ENCODE measurements around the gene CTNNBIP1.

The CTNNBIP1 gene

DNA sequence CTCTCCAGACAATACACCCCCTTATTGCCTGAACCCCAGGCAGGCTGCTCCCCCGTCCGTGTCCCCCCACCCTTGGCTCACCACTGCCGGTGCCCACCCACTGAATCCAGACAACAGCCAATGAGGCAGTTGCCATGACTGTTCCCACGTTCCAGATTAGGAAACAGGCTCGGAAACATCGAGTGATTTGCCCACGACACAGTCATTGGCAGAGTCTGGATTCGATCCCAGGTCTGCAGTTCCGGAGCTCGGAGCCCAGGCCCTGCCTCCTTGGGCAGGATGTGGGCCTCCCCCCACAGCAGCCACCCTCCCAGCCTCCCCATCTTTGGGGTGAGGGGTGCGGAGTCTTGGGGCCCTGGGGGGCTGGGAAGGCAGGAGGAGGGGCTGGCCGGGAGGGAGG is 66.0 kb downstream of the CTNNBIP1 start:
- no peak for FAIRE-seq
- TF ChIP-seq POLR2AphosphoS5 (IDR thresholded peaks at IDR 0.05; ENCODE audit: low read depth, low read length) (no peak), POU2F2 (IDR thresholded peaks at IDR 0.05; ENCODE audit: low read depth, low read length) (no peak), POLR2A (IDR thresholded peaks at IDR 0.05; ENCODE audit: low read depth, low read length) (no peak), SPI1 (IDR thresholded peaks at IDR 0.05; ENCODE audit: low read depth, low read length) (no peak), PAX5 (IDR thresholded peaks at IDR 0.05; ENCODE audit: insufficient read depth, low read length, severe bottlenecking) (no peak), TAF1 (IDR thresholded peaks at IDR 0.05; ENCODE audit: low read depth, low read length) (no peak)
- no peak for DNase-seq (ENCODE audit: insufficient read length, low spot score)

DNA sequence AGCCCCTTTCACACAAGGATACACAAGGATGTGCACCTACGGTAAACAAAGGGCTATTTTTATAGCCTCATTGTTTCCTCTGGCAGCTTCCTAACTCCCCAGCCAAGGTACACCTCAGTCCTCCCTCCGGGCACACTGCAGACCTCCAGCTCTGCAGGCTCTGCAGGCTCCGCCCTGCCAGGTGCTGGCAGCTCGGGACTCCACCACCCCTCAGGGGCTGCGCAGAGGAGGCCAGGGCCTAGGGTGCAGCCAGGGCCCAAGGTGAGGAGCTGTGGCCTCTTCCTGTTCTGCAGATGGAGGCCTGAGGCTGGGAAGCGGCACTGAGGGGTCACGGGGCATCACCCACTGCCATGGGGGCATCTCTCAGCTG is 66.5 kb downstream of the CTNNBIP1 start:
- DNase-seq (ENCODE audit: insufficient read length, low spot score), result no peak
- no peak for FAIRE-seq
- no peak for TF ChIP-seq POU2F2 (IDR thresholded peaks at IDR 0.05; ENCODE audit: low read depth, low read length)
- no peak for TF ChIP-seq TAF1 (IDR thresholded peaks at IDR 0.05; ENCODE audit: low read depth, low read length)
- TF ChIP-seq SPI1 (IDR thresholded peaks at IDR 0.05; ENCODE audit: low read depth, low read length), result no peak
- TF ChIP-seq PAX5 (IDR thresholded peaks at IDR 0.05; ENCODE audit: insufficient read depth, low read length, severe bottlenecking), result no peak
- TF ChIP-seq POLR2A (IDR thresholded peaks at IDR 0.05; ENCODE audit: low read depth, low read length), result no peak
- TF ChIP-seq POLR2AphosphoS5 (IDR thresholded peaks at IDR 0.05; ENCODE audit: low read depth, low read length), result no peak

DNA sequence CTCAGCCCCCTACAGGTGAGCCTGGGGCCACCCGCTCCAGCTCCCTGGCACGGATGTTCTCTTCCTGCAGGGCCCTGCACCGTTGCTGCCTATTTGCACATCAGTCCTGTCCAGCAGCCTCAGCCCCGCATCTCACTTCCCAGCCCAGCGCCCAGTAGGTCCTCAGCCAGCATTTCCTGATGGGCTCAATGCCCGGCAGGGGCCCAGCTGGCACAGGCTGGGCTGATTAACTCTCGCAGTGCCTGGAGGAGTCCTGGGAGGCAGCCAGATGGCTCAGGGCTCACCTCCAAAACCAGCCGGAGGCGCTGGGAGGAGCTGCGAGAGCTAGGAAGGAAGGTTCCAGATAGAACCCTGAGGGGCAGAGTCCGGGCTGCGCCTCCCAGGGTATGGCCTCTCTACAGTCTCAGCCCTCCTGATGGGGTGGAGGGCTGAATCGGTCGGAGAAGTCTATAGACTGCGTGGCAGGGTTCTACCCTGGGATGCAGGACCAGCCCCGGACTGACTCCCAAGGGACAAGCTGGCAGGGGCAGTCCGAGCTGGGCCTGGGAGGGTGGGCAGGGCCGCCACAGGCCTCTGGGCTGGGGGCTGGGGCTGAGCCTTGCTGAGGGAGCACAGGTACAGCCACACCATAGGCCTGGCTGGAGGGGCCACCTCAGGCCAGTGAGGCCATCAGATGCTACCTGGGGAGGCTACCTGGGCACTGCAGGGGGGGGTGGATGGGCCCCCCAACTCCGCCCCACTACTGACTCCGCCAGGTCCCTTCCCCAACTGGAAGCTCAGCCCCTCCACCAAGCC is 67.1 kb downstream of the CTNNBIP1 start:
- DNase-seq (ENCODE audit: insufficient read length, low spot score), result no peak
- FAIRE-seq, result no peak

DNA sequence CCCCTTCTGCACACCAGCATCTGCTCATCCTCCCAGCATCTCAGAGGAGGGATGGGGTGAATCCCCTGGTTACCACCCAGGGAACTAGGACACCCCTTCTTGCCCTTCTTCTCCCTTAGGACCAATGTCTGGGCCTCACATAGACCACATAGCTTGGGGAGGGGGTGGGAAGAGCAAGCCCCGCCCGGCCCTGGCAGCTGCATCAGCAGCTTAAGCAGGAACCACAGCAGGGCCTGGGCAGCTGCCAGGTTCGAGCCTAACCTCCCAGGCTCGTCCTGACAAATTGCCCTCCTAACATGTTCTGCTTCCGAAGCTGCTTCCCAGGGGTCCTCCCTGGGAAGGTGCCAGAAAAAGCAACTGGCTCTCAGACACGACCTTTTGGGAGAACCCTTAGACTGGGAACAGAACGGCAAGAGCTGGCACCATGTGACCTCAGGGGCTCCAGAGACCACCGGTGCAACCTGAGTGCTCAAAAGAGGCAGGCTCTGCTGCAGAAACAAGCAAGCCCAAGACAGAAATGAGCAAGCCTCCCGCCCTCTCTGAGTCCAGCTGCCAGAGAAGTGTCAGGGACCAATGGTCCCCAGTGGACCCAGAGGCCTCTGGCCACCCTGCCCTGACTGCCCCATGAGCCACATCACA is 67.9 kb downstream of the CTNNBIP1 start:
- no peak for TF ChIP-seq POU2F2 (IDR thresholded peaks at IDR 0.05; ENCODE audit: low read depth, low read length)
- no peak for TF ChIP-seq PAX5 (IDR thresholded peaks at IDR 0.05; ENCODE audit: insufficient read depth, low read length, severe bottlenecking)
- TF ChIP-seq TAF1 (IDR thresholded peaks at IDR 0.05; ENCODE audit: low read depth, low read length), result no peak
- no peak for TF ChIP-seq POLR2A (IDR thresholded peaks at IDR 0.05; ENCODE audit: low read depth, low read length)
- no peak for TF ChIP-seq POLR2AphosphoS5 (IDR thresholded peaks at IDR 0.05; ENCODE audit: low read depth, low read length)
- no peak for TF ChIP-seq SPI1 (IDR thresholded peaks at IDR 0.05; ENCODE audit: low read depth, low read length)
- DNase-seq (ENCODE audit: insufficient read length, low spot score) (no peak), FAIRE-seq (no peak)

More for the DNA sequence above, 67.1 kb downstream of the CTNNBIP1 start:
- TF ChIP-seq POU2F2 (IDR thresholded peaks at IDR 0.05; ENCODE audit: low read depth, low read length) (no peak), PAX5 (IDR thresholded peaks at IDR 0.05; ENCODE audit: insufficient read depth, low read length, severe bottlenecking) (no peak), TAF1 (IDR thresholded peaks at IDR 0.05; ENCODE audit: low read depth, low read length) (no peak), SPI1 (IDR thresholded peaks at IDR 0.05; ENCODE audit: low read depth, low read length) (no peak), POLR2A (IDR thresholded peaks at IDR 0.05; ENCODE audit: low read depth, low read length) (no peak), POLR2AphosphoS5 (IDR thresholded peaks at IDR 0.05; ENCODE audit: low read depth, low read length) (no peak)

DNA sequence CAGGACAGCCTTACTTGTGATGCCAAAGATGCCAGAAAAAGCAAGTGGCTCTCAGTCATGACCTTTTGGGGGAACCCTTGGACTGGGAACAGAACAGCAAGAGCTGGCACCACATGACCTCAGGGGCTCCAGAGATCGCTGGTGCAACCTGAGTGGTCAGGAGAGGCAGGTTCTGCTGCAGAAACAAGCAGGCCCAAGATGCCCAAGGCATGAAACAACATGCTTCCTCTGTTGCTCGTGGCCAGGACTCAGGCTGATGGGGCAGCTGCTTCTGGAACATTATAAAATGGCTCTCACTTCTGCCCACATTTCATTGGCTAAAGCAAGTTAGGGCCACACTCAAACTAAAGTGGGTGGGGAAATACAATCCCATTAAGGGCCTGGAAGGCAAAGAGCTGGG is 68.6 kb downstream of the CTNNBIP1 start:
- no peak for TF ChIP-seq PAX5 (IDR thresholded peaks at IDR 0.05; ENCODE audit: insufficient read depth, low read length, severe bottlenecking)
- no peak for TF ChIP-seq POLR2A (IDR thresholded peaks at IDR 0.05; ENCODE audit: low read depth, low read length)
- TF ChIP-seq POU2F2 (IDR thresholded peaks at IDR 0.05; ENCODE audit: low read depth, low read length), result no peak
- TF ChIP-seq SPI1 (IDR thresholded peaks at IDR 0.05; ENCODE audit: low read depth, low read length), result no peak
- TF ChIP-seq POLR2AphosphoS5 (IDR thresholded peaks at IDR 0.05; ENCODE audit: low read depth, low read length), result no peak
- TF ChIP-seq TAF1 (IDR thresholded peaks at IDR 0.05; ENCODE audit: low read depth, low read length), result no peak
- DNase-seq (ENCODE audit: insufficient read length, low spot score) (no peak), FAIRE-seq (no peak)

DNA sequence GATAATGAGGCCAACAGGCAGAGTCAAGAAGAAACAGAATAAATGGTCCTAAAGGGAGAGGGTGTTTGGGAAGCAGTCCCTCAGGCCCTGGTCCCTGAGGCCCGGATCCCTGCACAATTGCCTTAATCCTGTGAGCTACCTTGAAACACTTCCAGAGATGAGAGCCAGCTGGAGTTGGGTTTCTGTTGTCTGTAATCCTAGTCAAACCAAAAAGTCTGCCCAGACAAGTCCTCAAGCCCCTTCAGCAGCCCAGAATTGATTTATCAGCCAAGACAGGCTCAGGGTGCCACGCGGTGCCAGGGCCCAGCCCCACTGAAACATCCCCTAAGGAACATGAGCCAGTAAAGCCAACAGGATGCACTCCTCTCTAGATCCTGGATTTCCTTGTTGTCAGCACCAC is 69.9 kb downstream of the CTNNBIP1 start:
- DNase-seq (ENCODE audit: insufficient read length, low spot score) (no peak), FAIRE-seq (no peak)
- no peak for TF ChIP-seq PAX5 (IDR thresholded peaks at IDR 0.05; ENCODE audit: insufficient read depth, low read length, severe bottlenecking)
- no peak for TF ChIP-seq POU2F2 (IDR thresholded peaks at IDR 0.05; ENCODE audit: low read depth, low read length)
- TF ChIP-seq POLR2A (IDR thresholded peaks at IDR 0.05; ENCODE audit: low read depth, low read length), result no peak
- no peak for TF ChIP-seq TAF1 (IDR thresholded peaks at IDR 0.05; ENCODE audit: low read depth, low read length)

DNA sequence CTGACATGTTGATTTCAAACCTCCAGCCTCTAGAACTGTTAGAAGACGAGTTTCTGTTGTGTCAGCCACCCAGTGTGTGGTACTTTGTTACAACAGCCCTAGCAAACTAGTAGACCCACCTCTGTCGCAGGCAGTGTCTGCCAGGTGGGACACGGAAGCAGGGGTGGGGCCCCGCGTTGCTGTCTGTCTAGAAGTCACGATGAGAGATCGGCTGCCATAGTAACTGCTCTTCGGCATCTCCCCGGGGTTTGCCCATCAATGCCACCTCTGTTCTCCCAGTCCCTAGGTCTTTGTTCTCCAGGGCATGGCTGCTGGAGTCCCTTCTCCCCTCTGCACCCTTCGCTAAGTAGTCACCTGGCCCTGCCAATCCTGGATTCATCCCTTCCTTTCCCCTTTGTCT is 71.1 kb downstream of the CTNNBIP1 start:
- DNase-seq (ENCODE audit: insufficient read length, low spot score), result no peak
- no peak for FAIRE-seq
- TF ChIP-seq PAX5 (IDR thresholded peaks at IDR 0.05; ENCODE audit: insufficient read depth, low read length, severe bottlenecking) (no peak), POU2F2 (IDR thresholded peaks at IDR 0.05; ENCODE audit: low read depth, low read length) (no peak), POLR2A (IDR thresholded peaks at IDR 0.05; ENCODE audit: low read depth, low read length) (no peak), SPI1 (IDR thresholded peaks at IDR 0.05; ENCODE audit: low read depth, low read length) (no peak), POLR2AphosphoS5 (IDR thresholded peaks at IDR 0.05; ENCODE audit: low read depth, low read length) (no peak), TAF1 (IDR thresholded peaks at IDR 0.05; ENCODE audit: low read depth, low read length) (no peak)

DNA sequence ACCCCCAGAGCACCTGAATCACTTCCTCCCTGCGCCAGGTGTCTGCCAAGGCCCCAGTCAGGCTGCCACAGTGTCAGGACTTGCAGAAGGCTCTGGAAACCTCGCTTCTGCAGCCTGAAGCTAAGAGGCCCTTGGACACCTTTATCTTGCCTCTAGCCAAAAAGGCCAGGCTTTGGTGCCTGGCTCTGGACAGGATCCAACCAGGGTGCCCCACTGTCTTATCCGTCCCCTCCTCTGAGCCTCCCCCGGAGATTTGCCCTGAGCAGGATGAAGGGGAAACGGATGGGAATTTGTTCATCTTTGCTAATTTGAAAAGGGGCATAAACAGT is 73.5 kb downstream of the CTNNBIP1 start:
- TF ChIP-seq TAF1 (IDR thresholded peaks at IDR 0.05; ENCODE audit: low read depth, low read length), result no peak
- no peak for TF ChIP-seq POLR2A (IDR thresholded peaks at IDR 0.05; ENCODE audit: low read depth, low read length)
- TF ChIP-seq SPI1 (IDR thresholded peaks at IDR 0.05; ENCODE audit: low read depth, low read length), result no peak
- no peak for TF ChIP-seq POLR2AphosphoS5 (IDR thresholded peaks at IDR 0.05; ENCODE audit: low read depth, low read length)
- TF ChIP-seq POU2F2 (IDR thresholded peaks at IDR 0.05; ENCODE audit: low read depth, low read length), result no peak
- TF ChIP-seq PAX5 (IDR thresholded peaks at IDR 0.05; ENCODE audit: insufficient read depth, low read length, severe bottlenecking), result no peak
- FAIRE-seq, result no peak

DNA sequence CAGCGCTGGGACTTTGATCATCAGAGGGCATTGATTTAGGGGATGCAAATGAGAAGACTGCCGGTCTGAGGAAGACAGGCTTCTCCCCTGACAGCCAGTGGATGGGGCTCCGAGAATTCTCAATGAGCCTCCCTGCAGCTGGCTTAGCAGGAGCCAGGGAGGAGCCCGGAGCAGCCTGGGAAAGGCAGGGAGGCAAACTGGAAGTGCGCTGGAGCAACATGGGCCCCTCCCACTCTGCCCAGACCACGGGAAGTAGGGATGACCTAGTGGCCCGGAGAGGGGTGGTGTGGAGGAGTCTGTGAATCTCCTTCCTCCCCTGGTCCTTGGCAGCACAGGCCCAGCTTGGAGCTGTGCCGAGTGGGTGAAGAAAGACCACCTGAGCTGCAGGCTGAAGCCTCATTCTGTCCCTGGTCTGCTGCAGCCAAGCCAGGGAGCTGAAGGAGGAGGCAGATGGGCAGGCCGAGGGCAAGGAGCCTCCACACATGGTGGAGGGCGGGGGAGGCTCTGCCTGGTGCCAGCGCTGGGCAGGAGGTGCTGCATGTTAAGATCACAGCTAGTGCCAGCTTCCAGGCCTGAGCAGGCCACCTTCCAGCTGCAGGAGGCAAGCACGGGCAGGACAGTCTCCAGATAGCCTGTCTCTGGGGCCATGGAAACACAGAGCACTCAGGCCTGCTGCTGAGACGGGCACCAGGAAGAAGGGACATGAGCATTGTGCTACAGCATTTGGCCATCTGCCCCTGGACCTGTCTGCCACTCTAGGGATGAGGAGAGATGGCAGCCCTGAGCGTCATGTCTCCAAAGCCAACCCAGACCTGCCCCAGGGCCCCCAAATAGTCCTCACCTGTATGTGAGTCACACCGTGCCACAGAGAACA is 74.1 kb downstream of the CTNNBIP1 start:
- TF ChIP-seq SPI1 (IDR thresholded peaks at IDR 0.05; ENCODE audit: low read depth, low read length) (no peak), POU2F2 (IDR thresholded peaks at IDR 0.05; ENCODE audit: low read depth, low read length) (no peak), PAX5 (IDR thresholded peaks at IDR 0.05; ENCODE audit: insufficient read depth, low read length, severe bottlenecking) (no peak), TAF1 (IDR thresholded peaks at IDR 0.05; ENCODE audit: low read depth, low read length) (no peak), POLR2AphosphoS5 (IDR thresholded peaks at IDR 0.05; ENCODE audit: low read depth, low read length) (no peak), POLR2A (IDR thresholded peaks at IDR 0.05; ENCODE audit: low read depth, low read length) (no peak)
- DNase-seq (ENCODE audit: insufficient read length, low spot score) (no peak), FAIRE-seq (no peak)

More for the DNA sequence above, 73.5 kb downstream of the CTNNBIP1 start:
- no peak for DNase-seq (ENCODE audit: insufficient read length, low spot score)
